PC-9 (cell line): ENCODE measurements around the gene TMEM225B. TPM values are rescaled to one million over a fixed set of nuclear protein-coding genes. Genes with fewer than 3 reads are reported as not detected.
"Not testable (repeated sequence)": the region's sequence is repeated elsewhere in the genome, so short reads cannot be mapped to it uniquely, and the experiment has no call there.

Experiments
- Bru-seq: library from RNA; stranded (reverse); fragments of 400-500 nt; gene quantifications from one replicate; lab custom pipeline; 2021; lab: Mats Ljungman, UMichigan
- BruChase-seq, 2 experiments: library from RNA; stranded (reverse); fragments of 400-500 nt; gene quantifications; one replicate each; lab custom pipeline; 2021; lab: Mats Ljungman, UMichigan
- BruUV-seq: library from RNA; stranded (reverse); fragments of 400-500 nt; replicated peaks from 2 replicates; lab custom pipeline; 2021; lab: Mats Ljungman, UMichigan
- CTCF ChIA-PET: fragments of 300-600 bp; sonication (Branson Sonifier 250); formaldehyde crosslinking; loops from one replicate; lab custom pipeline; 2022; ENCODE audit warnings: antibody characterized with exemption; lab: Charles Lee
- POLR2A ChIA-PET: fragments of 300-600 bp; sonication (Branson Sonifier 250); formaldehyde crosslinking; loops from one replicate; lab custom pipeline; 2022; ENCODE audit warnings: antibody characterized with exemption; ENCODE audit not compliant: unreplicated experiment; lab: Charles Lee
- DNase-seq, 2 experiments: peaks; one replicate each; pipeline versions ENCODE4 v3.0.0 to v3.0.0-alpha.2; 2015 to 2022; ENCODE audit warnings: mixed read lengths in 1 of 2
- H2AFZ ChIP-seq: fragments of 200-600 bp; sonication (generic); 2 replicates; pipeline ENCODE4 v1.8.1; 2017; ENCODE audit warnings: antibody characterized with exemption
- H3F3A ChIP-seq: fragments of 200-600 bp; sonication (generic); 2 replicates; pipeline ENCODE4 v1.8.1; 2017; ENCODE audit warnings: antibody characterized with exemption, mild to moderate bottlenecking, low read depth; ENCODE audit not compliant: insufficient read depth
- H3K27ac ChIP-seq: fragments of 200-600 bp; sonication (generic); 2 replicates; pipeline ENCODE4 v1.6.1; 2016; ENCODE audit warnings: mixed run types
- H3K27me3 ChIP-seq: fragments of 200-600 bp; sonication (generic); 2 replicates; pipeline ENCODE4 v1.6.1; 2016; ENCODE audit warnings: low read depth, mixed run types; ENCODE audit not compliant: insufficient read depth
- H3K36me3 ChIP-seq: fragments of 200-600 bp; sonication (generic); 2 replicates; pipeline ENCODE4 v1.6.1; 2016; ENCODE audit warnings: low read depth, mixed run types
- H3K4me1 ChIP-seq: fragments of 200-600 bp; sonication (generic); replicated peaks from 2 replicates; pipeline ENCODE4 v1.6.1; 2016; ENCODE audit warnings: mixed run types; ENCODE audit not compliant: insufficient read depth
- H3K4me2 ChIP-seq: fragments of 200-600 bp; sonication (generic); 2 replicates; pipeline ENCODE4 v1.6.1; 2017; ENCODE audit warnings: mixed run types
- H3K4me3 ChIP-seq: fragments of 200-600 bp; sonication (generic); 2 replicates; pipeline ENCODE4 v1.6.1; 2016; ENCODE audit warnings: mixed run types
- H3K79me2 ChIP-seq: fragments of 200-600 bp; sonication (generic); 2 replicates; pipeline ENCODE4 v1.6.1; 2017; ENCODE audit warnings: low read depth, mixed run types
- H3K9me2 ChIP-seq: fragments of 200-600 bp; sonication (generic); 2 replicates; pipeline ENCODE4 v1.8.1; 2017; ENCODE audit warnings: mild to moderate bottlenecking; ENCODE audit not compliant: insufficient read depth
- H3K9me3 ChIP-seq: fragments of 200-600 bp; sonication (generic); 2 replicates; pipeline ENCODE4 v1.8.1; 2016; ENCODE audit warnings: low read depth; ENCODE audit not compliant: insufficient read depth
- H4K20me1 ChIP-seq: fragments of 200-600 bp; sonication (generic); 2 replicates; pipeline ENCODE4 v1.8.1; 2017; ENCODE audit not compliant: insufficient read depth
- CTCF ChIP-seq: fragments of 200-600 bp; sonication (generic); conservative IDR thresholded peaks from 2 replicates; pipeline ENCODE4 v1.6.1; 2017; ENCODE audit warnings: mixed run types, antibody characterized with exemption, mild to moderate bottlenecking, moderate library complexity
- EZH2 ChIP-seq: fragments of 200-600 bp; sonication (generic); IDR thresholded peaks from 2 replicates; pipeline ENCODE4 v1.8.0; 2017; ENCODE audit warnings: antibody characterized with exemption, low read depth
- intact Hi-C: fragments of 100-400 bp; cut with micrococcal nuclease; formaldehyde crosslinking; loops from one replicate; pipeline ENCODE4 v1.10.0; 2022; ENCODE audit not compliant: unreplicated experiment
- long read RNA-seq: library from polyadenylated mRNA; stranded (forward); transcript quantifications from one replicate; pipeline ENCODE4 v2.0.0, GENCODE V29; 2022
- total RNA-seq: library from RNA; stranded (reverse); gene quantifications from 2 replicates; pipeline ENCODE4 v1.2.3, GENCODE V29; 2021

The TMEM225B gene
- total RNA-seq (1.5 and 1.8 TPM in 2 replicates), Bru-seq, nascent RNA (percentile 19 among the genes with signal in this experiment), BruChase-seq, experiment 1, labeled RNA remaining after a 2-hour chase (percentile 39 among the genes with signal in this experiment), BruChase-seq, experiment 2, labeled RNA remaining after a 6-hour chase (percentile 22 among the genes with signal in this experiment)
- long read RNA-seq, result 0 reads

GRCh38 chr7:99597762-99598501, at the start of gene TMEM225B:
TSS of gene TMEM225B (plus strand) at chr7:99598267. CDS start at chr7:99604389, 6,122 bp downstream.
- no peaks in the 10 kb centered on the region for H3K79me2 ChIP-seq

GRCh38 chr7:99549545-99549944, 48.5 kb upstream of the TMEM225B start:
- H3K36me3 ChIP-seq, POLR2A ChIA-PET, H3K4me2 ChIP-seq, H3F3A ChIP-seq, BruUV-seq, H2AFZ ChIP-seq, H3K27me3 ChIP-seq, DNase-seq, H4K20me1 ChIP-seq, H3K4me1 ChIP-seq, H3K4me3 ChIP-seq, H3K27ac ChIP-seq, CTCF ChIA-PET, H3K9me3 ChIP-seq, H3K9me2 ChIP-seq, intact Hi-C loops: not testable (repeated sequence)
- peaks cover 18% of the 10 kb centered on the region for H3K79me2 ChIP-seq

More at GRCh38 chr7:99597762-99598501, at the start of gene TMEM225B:
- intact Hi-C loops, result no loop called here
- Histone ChIP-seq H3K36me3 (no peaks in the 10 kb centered on the region), H3K4me2 (no peak within 1 kb of the TSS), H4K20me1 (no peaks in the 10 kb centered on the region), H3F3A (no peaks in the 10 kb centered on the region), H3K4me3 (no peak within 1 kb of the TSS), H2AFZ (no peak within 1 kb of the TSS), H3K9me2 (no peaks in the 10 kb centered on the region), H3K4me1 (no peaks in the 10 kb centered on the region), H3K9me3 (no peaks in the 10 kb centered on the region), H3K27ac (no peak within 1 kb of the TSS), H3K27me3 (0 out of 2 replicates have a peak, but pooled peaks cover 6% of the 10 kb centered on the region)
- POLR2A ChIA-PET, result no interaction called here
- no TSS peak for BruUV-seq
- no peak for DNase-seq
- TF ChIP-seq EZH2 (no peak), CTCF (no peak)
- CTCF ChIA-PET, result no interaction called here

- H3K4me1 ChIP-seq, result 0 out of 2 replicates have a peak, but pooled peaks cover 9% of the 10 kb centered on the region
- H3K27ac ChIP-seq, result no peak overlapping the region
- no peaks in the 10 kb centered on the region for H3K27me3 ChIP-seq
- H2AFZ ChIP-seq, result peak overlapping the region; percentile 95
- H3K36me3 ChIP-seq, result 0 out of 2 replicates have a peak, but pooled peaks cover 4% of the 10 kb centered on the region
- BruUV-seq, result no TSS peak
- ChIA-PET CTCF (interaction anchor here (0.6 kb wide), 1 partner anchor 24 kb away, joined by 4 read pairs; no protein-coding TSS in a partner anchor), POLR2A (no interaction called here)
- no peaks in the 10 kb centered on the region for H3K9me2 ChIP-seq
- no peaks in the 10 kb centered on the region for H4K20me1 ChIP-seq
- intact Hi-C loops, result no loop called here
- H3K79me2 ChIP-seq, result peaks cover 18% of the 10 kb centered on the region
- TF ChIP-seq EZH2, result no peak
- TF ChIP-seq CTCF, result no peak
- no peaks in the 10 kb centered on the region for H3K9me3 ChIP-seq
- peak overlapping the region; percentile 83 for H3K4me2 ChIP-seq
- no peak for DNase-seq
- H3K4me3 ChIP-seq, result peak overlapping the region; percentile 78
- peaks cover 6% of the 10 kb centered on the region for H3F3A ChIP-seq
These were observed 46.7 kb upstream of the TMEM225B start for GRCh38 chr7:99551334-99551733.
